ENCODE measurements around the gene DLX5.
"Not testable (repeated sequence)": the region's sequence is repeated elsewhere in the genome, so short reads cannot be mapped to it uniquely, and the experiment has no call there.

Gene DLX5

GRCh38 chr7:97024209-97025129 is at the start of gene DLX5:
Gene DLX5, minus strand, starts transcription at chr7:97024831. Its CDS starts 208 bp downstream, at chr7:97024623.
- DNase-seq (ENCODE audit: low read depth): no peak
- no peak for TF ChIP-seq CTCF (IDR thresholded peaks at IDR 0.05; ENCODE audit: low read depth, low read length, missing control alignments)
- H3K4me3 ChIP-seq (ENCODE audit: low read depth, low read length): no peak within 1 kb of the TSS

- DNase-seq (ENCODE audit: low read depth); H3K4me3 ChIP-seq (ENCODE audit: low read depth, low read length): not testable (repeated sequence)
Measured at GRCh38 chr7:97072025-97072424, 47.4 kb upstream of the DLX5 start.

- peak; percentile 78 for TF ChIP-seq CTCF (IDR thresholded peaks at IDR 0.05; ENCODE audit: low read depth, low read length, missing control alignments)
- no peak overlapping the region for H3K4me3 ChIP-seq (ENCODE audit: low read depth, low read length)
- peak; percentile 18 for DNase-seq (ENCODE audit: low read depth)
Measured at GRCh38 chr7:97064972-97065587, 40.4 kb upstream of the DLX5 start.

- TF ChIP-seq CTCF (IDR thresholded peaks at IDR 0.05; ENCODE audit: low read depth, low read length, missing control alignments): no peak
- H3K4me3 ChIP-seq (ENCODE audit: low read depth, low read length): no peak overlapping the region
- no peak for DNase-seq (ENCODE audit: low read depth)
Measured at GRCh38 chr7:97064020-97064419, 39.4 kb upstream of the DLX5 start.

GRCh38 chr7:97043281-97043680 is 18.6 kb upstream of the DLX5 start:
- TF ChIP-seq CTCF (IDR thresholded peaks at IDR 0.05; ENCODE audit: low read depth, low read length, missing control alignments): no peak
- no peak for DNase-seq (ENCODE audit: low read depth)
- H3K4me3 ChIP-seq (ENCODE audit: low read depth, low read length): no peak overlapping the region

GRCh38 chr7:97039374-97040065 is 14.9 kb upstream of the DLX5 start:
- no peak for DNase-seq (ENCODE audit: low read depth)
- TF ChIP-seq CTCF (IDR thresholded peaks at IDR 0.05; ENCODE audit: low read depth, low read length, missing control alignments): no peak
- H3K4me3 ChIP-seq (ENCODE audit: low read depth, low read length): no peak overlapping the region

GRCh38 chr7:97034213-97034852 is 9.7 kb upstream of the DLX5 start:
- not testable (repeated sequence) for H3K4me3 ChIP-seq (ENCODE audit: low read depth, low read length); DNase-seq (ENCODE audit: low read depth)

Measured in GM12864 (cell line).